ENCODE results near the gene PGAM1.
"Not testable (repeated sequence)": the region's sequence is repeated elsewhere in the genome, so short reads cannot be mapped to it uniquely, and the experiment has no call there.

The PGAM1 gene

GRCh38 chr10:97425964-97426775 lies at the start of gene PGAM1:
Gene PGAM1, plus strand, starts transcription at chr10:97426191. Its CDS starts 117 bp downstream, at chr10:97426308.
- peak; percentile 90 to 91 for DNase-seq (ENCODE audit: low read depth in 2 of 2)

DNA sequence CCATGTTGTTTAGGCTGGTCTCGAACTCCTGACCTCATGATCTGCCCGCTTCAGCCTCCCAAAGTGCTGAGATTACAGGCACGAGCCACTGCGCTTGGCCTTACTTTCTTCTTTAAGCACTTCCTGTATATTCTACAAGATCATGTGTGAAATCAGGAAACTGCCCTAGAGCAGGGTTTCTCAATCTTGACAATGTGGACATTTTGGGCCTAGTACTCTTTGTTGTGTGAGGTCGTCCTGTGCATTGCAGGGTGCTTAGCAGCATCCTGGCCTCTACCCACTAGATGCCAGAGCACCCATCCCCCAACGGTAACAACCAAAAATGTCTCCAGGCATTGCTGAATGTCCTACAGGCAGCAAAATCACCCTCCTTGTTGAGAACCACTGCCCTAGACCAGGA lies 49.6 kb upstream of the PGAM1 start:
- no peak for DNase-seq (ENCODE audit: low read depth in 2 of 2)

DNA sequence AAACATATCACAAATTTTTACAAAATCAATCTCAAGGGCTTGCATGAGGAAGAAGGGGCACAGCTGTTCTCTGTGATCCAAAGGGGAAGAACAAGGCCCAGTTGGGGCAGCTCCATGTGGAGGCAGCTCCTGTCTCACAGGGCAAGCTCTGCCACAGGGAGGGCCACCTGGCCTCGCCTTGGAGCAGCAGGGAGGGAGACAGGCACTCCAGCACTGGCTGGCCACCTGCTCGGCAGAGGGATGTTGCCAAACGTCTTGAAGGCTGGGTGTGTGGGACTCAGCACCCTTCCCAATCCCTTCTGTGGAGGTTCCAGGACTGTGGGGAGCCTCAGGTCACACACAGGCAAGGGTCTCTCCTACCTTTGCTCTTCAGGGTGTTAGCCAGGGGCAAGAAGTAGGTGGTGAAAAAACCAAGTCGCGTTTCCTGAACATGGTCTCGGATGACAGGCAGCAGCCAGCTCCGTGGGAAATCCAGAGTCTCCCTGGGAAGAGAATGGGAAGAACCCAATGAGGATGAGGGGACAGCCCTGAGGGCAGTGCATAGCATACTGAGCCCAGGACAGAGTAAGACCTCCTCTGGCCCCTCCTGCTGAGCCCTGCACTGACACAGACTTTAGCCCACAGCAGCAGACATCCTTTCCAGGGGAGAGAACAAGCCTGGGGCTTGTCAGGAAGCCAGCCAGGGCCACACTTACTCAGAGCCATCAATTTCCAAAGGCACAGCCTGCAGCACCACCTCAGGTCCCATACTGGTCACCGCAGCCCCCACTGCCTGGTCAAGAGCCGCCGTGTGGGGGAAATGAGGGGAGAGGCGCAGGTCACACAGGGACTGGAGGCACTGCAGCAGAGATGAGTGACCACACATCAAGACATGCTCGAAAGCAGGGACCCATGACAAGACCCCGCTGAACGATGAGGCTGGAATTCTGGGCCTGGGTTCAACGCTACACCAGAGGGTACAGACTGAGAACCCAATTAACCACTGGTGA lies 46.8 kb upstream of the PGAM1 start:
- DNase-seq (ENCODE audit: low read depth in 2 of 2): no peak

DNA sequence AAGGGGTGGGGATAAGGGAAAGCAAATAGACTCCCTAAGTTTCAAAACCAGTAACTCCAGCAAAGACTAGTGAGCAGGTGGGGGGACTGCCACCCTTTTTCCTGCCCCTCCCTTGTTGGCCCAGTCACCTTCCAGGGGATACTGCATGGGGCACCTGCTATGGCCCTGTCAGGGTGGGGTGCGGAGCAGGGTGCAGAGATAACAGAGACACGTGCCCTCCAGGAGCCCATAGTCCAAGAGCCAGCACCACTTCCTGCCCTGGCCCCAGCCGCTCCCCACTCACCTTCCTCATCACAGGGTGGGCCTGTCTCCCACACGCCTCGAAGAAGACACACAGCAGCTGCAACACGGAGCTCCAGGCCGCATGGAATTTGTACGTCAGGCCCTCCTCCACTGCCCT lies 45.5 kb upstream of the PGAM1 start:
- DNase-seq (ENCODE audit: low read depth in 2 of 2): no peak

DNA sequence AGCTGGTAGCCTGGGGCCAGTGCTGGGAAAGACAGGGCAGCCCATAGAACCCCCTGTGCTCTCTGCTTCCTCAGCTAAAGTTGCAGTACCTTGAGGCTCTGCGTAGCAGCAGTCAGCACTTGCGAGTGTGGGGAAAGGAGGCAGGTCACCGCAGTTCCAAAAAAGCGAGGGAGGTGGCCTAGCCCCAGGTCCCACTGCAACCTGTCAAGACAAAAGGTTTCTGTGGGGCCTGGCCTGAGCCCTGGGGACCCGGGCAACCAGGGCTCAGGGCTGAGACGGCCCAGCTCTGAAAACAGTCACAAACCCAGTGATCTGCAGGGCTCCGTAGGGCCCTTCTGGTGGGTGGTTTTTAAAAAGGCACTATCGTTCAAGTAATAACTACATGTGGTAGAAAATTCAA lies 44.4 kb upstream of the PGAM1 start:
- DNase-seq (ENCODE audit: low read depth in 2 of 2): no peak

GRCh38 chr10:97383159-97383558 lies 42.8 kb upstream of the PGAM1 start:
- no peak for DNase-seq (ENCODE audit: low read depth in 2 of 2)

GRCh38 chr10:97384156-97384555 lies 41.8 kb upstream of the PGAM1 start:
- DNase-seq (ENCODE audit: low read depth in 2 of 2): no peak

- DNase-seq (ENCODE audit: low read depth in 2 of 2): no peak
These were observed 41.4 kb upstream of the PGAM1 start for GRCh38 chr10:97384641-97385040.

DNA sequence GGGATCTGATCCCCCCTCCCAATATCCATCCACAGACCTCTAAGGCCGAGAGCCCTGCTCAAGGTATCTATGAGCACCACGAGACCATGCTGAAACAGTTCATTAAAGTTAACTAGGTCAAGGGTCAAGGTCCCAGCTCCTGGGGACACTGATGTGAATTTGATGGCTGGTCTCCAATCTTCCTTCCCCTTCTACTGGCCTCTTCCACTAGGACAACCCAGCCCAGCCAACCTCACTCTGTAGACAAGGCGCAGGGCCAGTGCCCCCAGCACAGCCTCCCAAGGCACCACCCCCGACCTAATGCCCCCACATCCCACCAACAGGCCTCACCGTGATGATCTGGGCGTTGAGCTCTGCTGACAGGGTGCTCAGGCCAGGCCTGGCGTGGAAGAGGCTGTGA lies 40.4 kb upstream of the PGAM1 start:
- DNase-seq (ENCODE audit: low read depth in 2 of 2): no peak

- DNase-seq (ENCODE audit: low read depth in 2 of 2): no peak
These were observed 37.8 kb upstream of the PGAM1 start for GRCh38 chr10:97388152-97388551.

DNA sequence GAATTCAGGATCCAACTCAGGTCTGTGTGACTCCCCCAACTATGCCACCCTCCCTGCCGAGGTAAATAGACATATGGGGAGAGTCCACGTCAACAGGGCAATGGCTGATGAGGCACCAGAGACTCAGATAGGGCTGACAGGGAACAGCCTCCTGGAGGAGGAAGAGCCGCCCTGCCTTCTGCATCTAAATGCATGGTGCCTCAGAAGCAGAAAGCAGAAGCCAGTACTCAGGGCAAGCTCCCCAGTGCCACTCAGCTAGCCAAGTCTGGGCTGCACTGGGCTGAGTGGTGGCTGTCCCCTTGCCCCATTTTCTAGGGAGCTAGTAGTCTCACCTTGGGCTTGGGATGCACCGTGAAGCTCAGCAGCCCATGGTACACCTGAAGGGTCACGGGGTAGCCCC lies 35.9 kb upstream of the PGAM1 start:
- DNase-seq (ENCODE audit: low read depth in 2 of 2): no peak

GRCh38 chr10:97393034-97393573 lies 32.9 kb upstream of the PGAM1 start:
- DNase-seq (ENCODE audit: low read depth in 2 of 2): no peak

DNA sequence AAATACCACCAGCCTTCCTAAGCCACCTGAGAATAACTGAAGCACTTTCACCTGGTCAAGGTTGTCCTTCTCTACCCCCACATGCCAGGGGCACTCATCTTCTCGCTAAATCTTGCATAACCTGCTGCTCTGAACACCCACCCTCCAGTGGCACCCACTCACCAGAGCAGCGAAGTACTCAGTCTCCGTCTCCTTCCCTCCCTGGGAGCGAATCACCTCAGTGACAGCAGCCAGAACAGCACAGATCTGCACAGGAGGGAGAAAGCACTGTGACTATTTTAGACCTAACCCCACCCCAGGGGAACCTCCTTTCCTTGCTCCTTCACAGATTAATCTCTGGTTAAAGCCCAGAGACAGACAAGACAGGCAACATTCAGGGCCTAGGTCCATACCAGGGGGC lies 29.9 kb upstream of the PGAM1 start:
- no peak for DNase-seq (ENCODE audit: low read depth in 2 of 2)

DNA sequence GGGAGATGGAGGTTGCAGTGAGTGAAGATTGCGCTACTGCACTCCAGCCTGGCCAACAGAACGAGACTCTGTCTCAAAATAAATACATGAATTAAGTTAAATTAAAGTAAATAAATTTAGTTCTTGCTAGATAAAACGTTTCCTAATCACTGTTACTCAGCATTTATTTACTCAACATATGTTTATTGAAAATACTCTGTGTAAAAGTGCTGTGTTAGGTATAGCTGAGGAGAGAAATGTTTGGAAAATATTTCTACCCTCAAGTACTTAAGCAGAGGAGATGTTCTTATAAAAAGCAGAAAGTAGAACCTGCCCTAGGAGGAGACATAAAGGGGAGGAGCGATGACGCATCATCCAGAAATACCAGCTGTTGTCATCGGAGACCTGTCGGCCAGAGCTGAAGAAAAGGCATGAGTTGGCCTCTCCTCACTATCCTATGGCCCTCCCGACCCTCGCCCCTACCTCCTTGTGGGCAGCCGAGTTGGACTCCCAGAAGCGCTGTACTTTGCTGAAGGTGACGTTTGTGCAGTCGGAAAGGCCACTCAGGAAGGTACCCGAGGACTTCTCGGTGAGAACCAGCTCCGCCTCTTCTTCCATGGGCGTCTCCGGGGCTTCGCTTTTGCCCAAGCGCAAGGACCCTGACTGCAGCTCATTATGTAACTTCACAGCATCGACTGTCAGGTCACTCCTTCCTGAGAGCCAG lies 26.0 kb upstream of the PGAM1 start:
- no peak for DNase-seq (ENCODE audit: low read depth in 2 of 2)

DNA sequence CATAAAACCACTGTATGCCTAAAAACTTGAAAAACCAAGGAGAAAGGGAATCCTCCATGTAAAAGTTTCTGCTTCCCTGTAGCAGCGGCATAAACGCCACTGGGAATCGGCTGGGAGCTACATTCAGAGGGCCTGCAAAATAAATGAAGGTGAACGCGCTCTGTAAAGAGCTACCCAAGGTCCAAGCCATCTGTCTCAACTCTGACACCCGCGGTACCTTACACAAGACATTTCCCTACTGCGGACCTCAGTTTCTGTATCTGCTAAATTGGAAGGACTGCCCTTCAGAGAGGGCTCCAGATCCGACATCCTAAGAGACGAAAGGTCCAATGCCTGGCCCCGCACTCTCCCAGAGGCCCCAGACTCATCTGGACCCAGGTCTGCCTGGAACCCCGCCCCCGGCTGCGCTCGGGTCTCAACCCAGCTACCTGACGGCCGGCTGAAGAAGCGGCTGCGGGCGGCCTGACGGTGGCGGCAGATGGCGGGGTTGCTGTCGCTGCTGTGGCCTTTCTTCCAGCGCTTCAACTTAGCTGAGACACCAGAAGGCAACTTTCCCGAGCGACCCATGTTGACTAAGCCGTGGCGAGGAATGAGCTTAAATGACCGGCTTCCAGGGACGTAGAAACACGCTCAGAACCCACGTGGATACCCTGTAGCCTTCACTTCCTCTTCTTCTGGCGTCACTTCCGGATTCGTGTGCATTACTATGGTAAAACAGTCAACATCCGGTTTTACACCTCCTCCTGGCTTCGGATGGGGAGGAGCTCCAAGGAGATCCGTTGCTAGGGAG lies 25.1 kb upstream of the PGAM1 start, which contains the start of gene RRP12:
Gene RRP12 (minus strand): TSS at position 676 of the 790 bp plus-strand sequence. CDS start 109 bp downstream, at position 567.
- peak; percentile 95 for DNase-seq (ENCODE audit: low read depth in 2 of 2)

DNA sequence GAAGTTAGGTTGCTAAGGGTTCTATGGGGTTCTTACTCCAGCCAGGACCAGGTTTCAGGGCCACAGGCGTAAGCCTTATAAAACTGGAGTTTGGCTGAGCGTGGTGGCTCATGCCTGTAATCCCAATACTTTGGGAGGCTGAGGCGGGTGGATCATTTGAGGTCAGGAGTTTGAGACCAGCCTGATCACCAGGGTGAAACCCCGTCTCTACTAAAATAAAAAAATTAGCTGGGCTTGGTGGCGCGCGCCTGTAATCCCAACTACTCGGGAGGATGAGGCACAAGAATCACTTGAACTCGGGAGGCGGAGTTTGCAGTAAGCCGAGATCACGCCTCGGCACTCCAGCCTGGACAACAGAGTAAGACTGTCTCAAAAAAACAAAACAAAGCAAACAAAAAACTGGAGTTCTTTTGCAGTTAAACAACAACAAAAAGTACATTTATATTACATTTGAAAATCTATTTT lies 24.5 kb upstream of the PGAM1 start:
- no peak for DNase-seq (ENCODE audit: low read depth in 2 of 2)

DNA sequence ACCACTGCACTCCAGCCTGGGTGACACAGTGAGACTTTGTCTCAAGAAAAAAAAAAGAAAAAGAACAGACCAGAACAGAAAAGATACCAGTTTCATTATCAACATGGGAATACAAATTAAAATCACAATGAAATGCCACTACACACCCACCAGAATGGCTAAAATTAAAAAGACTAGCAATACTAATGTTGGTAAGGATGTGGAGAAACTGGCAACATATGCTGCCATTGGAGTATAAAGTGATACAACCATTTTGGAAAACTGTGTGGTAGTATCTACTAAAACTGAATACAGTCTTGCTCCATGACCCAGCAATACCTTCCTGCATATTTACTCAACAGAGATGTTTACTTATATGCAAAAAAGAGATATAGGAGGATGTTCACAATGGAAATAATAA lies 21.9 kb upstream of the PGAM1 start:
- no peak for DNase-seq (ENCODE audit: low read depth in 2 of 2)

GRCh38 chr10:97406064-97406463 lies 19.9 kb upstream of the PGAM1 start:
- DNase-seq (ENCODE audit: low read depth in 2 of 2): no peak

DNA sequence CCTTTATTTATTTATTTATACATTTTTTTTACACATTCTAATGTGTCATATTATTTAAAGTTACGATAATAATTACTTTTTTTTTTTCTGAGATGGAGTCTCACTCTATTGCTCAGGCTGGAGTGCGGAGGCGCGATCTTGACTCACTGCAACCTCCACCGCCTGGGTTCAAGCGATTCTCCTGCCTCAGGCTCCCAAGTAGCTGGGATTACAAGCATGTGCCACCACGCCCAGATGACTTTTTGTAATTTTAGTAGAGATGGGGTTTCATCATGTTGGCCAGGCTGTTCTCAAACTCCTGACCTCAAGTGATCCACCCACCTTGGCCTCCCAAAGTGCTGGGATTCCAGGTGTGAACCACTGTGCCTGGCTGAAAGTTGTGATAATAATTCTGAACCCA lies 19.5 kb upstream of the PGAM1 start:
- not testable (repeated sequence) for DNase-seq (ENCODE audit: low read depth in 2 of 2)

GRCh38 chr10:97407211-97407951 lies 18.6 kb upstream of the PGAM1 start:
- peak in 1 of 2 experiments; percentile 48 for DNase-seq (ENCODE audit: low read depth in 2 of 2)
